BLaER1 (cell line): ENCODE measurements around the gene ST3GAL2.

Experiments
- H3K27ac ChIP-seq: shearing (Covaris generic); formaldehyde crosslinking; 2 replicates; pipeline ENCODE4 v1.8.1; 2022
- H3K27me3 ChIP-seq: shearing (Covaris generic); formaldehyde crosslinking; 2 replicates; pipeline ENCODE4 v1.8.1; 2022
- H3K36me3 ChIP-seq: shearing (Covaris generic); formaldehyde crosslinking; 2 replicates; pipeline ENCODE4 v1.8.1; 2022
- H3K4me1 ChIP-seq: shearing (Covaris generic); formaldehyde crosslinking; 2 replicates; pipeline ENCODE4 v1.8.1; 2022
- H3K4me2 ChIP-seq: shearing (Covaris generic); formaldehyde crosslinking; 2 replicates; pipeline ENCODE4 v1.8.1; 2022
- H3K4me3 ChIP-seq: shearing (Covaris generic); formaldehyde crosslinking; 2 replicates; pipeline ENCODE4 v1.8.1; 2022
- H3K9ac ChIP-seq: shearing (Covaris generic); formaldehyde crosslinking; 2 replicates; pipeline ENCODE4 v1.8.1; 2022
- H3K9me3 ChIP-seq: shearing (Covaris generic); formaldehyde crosslinking; 2 replicates; pipeline ENCODE4 v1.8.1; 2022
- H4K20me1 ChIP-seq: shearing (Covaris generic); formaldehyde crosslinking; 2 replicates; pipeline ENCODE4 v1.8.1; 2022
- Cebpa-rat ChIP-seq: shearing (Covaris generic); IDR thresholded peaks from 2 replicates; pipeline ENCODE4 v1.8.1; 2022

Gene ST3GAL2

DNA sequence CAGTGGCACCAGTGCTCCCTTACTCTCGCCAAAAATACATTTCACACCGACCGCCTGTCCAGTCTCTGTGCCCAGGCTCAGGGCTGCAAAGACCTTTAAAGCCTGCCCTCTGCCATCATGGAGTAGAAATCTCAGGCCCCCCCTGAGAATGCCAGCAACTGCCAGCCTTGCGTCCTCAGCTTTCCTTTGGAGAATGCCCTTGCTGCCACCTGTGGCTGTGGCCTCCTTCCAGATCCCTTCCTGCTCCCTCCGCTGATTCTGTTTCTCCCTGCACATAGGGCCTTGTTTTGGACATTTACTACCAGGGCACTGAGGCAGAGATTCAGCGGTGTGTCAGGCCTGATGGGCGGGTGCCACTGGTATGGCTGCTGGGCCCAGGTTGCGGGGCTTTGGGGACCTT, 28.7 kb upstream of the ST3GAL2 start:
- peaks cover 28% of the 10 kb centered on the region for H3K36me3 ChIP-seq
- no peak for TF ChIP-seq Cebpa-rat
- no peak overlapping the region for H3K9ac ChIP-seq
- no peak overlapping the region for H3K4me3 ChIP-seq
- no peaks in the 10 kb centered on the region for H3K9me3 ChIP-seq
- H3K27ac ChIP-seq, result no peak overlapping the region
- no peaks in the 10 kb centered on the region for H3K27me3 ChIP-seq
- peaks cover 4% of the 10 kb centered on the region for H4K20me1 ChIP-seq
- peaks cover 7% of the 10 kb centered on the region for H3K4me1 ChIP-seq
- no peak overlapping the region for H3K4me2 ChIP-seq

DNA sequence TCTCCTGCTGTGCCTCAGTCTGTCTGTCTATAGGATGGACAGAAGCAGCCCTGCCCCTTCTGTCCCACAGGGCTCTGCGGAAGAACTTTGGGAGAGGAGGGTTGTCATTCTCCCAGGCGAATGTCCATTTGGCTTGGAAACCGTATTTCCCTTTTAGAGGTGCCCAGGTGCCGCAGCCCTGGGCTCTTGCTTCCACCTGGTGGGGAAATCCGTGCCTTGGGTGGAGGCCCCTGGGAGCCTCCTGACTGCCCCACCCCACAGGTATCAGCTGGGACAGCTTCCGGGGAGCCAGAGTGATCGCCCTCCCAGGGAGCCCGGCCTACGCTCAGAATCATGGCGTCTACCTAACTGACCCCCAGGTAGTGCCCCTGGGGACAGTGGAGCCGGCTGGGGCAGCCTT, 28.2 kb upstream of the ST3GAL2 start:
- no peak for TF ChIP-seq Cebpa-rat
- H3K9ac ChIP-seq, result no peak overlapping the region
- no peaks in the 10 kb centered on the region for H3K27me3 ChIP-seq

DNA sequence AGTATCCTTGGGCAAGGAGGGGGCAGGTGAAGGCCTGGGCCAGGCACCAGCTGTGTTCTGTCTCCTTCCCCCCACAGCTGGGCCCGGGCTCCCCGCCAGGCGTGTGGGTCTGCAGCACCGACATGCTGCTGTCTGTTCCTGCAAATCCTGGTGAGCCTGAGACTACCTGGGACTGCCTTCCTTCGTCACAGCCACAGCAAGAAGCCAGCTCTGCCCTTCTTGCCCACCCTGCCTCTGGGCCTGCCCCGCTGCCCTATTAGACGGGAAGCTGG, 27.8 kb upstream of the ST3GAL2 start:
- no peak overlapping the region for H3K4me2 ChIP-seq
- H3K4me1 ChIP-seq, result 0 out of 2 replicates have a peak, but pooled peaks cover under 1% of the 10 kb centered on the region
- H3K36me3 ChIP-seq, result peaks cover 29% of the 10 kb centered on the region
- no peak overlapping the region for H3K4me3 ChIP-seq
- H4K20me1 ChIP-seq, result no peaks in the 10 kb centered on the region
- H3K9me3 ChIP-seq, result no peaks in the 10 kb centered on the region
- H3K27ac ChIP-seq, result no peak overlapping the region
- H3K27me3 ChIP-seq, result no peaks in the 10 kb centered on the region
- H3K9ac ChIP-seq, result no peak overlapping the region
- no peak for TF ChIP-seq Cebpa-rat

More for the DNA sequence above, 28.2 kb upstream of the ST3GAL2 start:
- Histone ChIP-seq H3K36me3 (peaks cover 28% of the 10 kb centered on the region), H4K20me1 (no peaks in the 10 kb centered on the region), H3K4me2 (no peak overlapping the region), H3K4me3 (no peak overlapping the region), H3K4me1 (peaks cover 2% of the 10 kb centered on the region), H3K9me3 (no peaks in the 10 kb centered on the region), H3K27ac (no peak overlapping the region)

DNA sequence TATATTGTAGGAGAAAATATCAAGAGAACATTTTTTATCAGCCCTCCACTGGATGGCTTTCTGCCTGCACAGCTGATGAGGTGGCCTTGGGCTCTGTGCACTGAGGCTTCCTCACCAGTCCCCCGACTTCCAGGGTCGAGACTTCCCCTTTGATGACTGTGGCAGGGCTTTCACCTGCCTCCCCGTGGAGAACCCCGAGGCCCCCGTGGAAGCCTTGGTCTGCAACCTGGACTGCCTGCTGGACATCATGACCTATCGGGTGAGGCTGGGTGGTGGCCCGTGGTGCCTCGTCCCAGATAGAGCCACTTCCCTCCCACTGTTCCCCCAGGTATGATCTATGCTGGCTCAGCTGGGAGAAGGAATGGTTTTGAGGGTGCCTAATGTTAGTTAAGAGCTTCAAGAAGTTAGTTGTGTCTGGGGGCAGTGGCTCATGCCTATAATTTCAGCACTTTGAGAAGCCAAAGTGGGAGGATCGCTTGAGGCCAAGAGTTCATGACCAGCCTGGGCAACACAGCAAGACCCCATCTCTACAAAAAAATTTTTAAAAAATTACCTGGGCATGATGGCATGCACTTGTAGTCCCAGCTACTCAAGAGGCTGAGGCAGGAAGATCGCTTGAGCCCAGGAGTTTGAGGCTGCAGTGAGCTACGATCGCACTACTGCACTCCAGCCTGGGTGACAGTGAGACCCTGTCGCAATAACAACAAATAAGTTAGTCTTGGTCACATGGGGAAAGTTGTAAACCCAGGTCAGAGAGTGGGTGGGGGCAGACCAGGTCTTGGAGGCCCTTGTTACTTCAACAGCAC, 27.3 kb upstream of the ST3GAL2 start:
- Histone ChIP-seq H3K4me3 (no peak overlapping the region), H3K36me3 (peaks cover 32% of the 10 kb centered on the region), H3K9ac (no peak overlapping the region), H3K27me3 (no peaks in the 10 kb centered on the region), H3K4me1 (0 out of 2 replicates have a peak, but pooled peaks cover 6% of the 10 kb centered on the region), H4K20me1 (no peaks in the 10 kb centered on the region), H3K4me2 (no peak overlapping the region), H3K27ac (no peak overlapping the region), H3K9me3 (no peaks in the 10 kb centered on the region)
- no peak for TF ChIP-seq Cebpa-rat

DNA sequence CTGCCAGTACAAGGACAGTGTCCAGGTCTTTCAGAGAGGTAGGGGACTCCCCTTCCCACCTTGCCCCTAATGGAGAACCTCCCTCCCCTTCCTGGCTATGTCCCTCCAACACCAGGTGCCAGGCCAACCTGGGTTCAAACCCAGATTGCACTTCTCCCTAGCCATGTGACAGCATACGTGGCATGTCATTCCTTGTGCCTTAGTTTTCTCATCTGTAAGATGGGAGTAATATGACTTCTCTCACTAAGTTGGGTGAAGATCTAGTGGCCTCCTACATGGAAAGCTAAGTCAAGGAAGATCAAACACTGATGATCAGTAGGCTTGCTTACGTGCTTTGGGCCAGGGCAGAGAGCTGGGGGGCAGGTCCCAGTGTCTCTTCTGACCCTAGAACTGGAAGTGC, 24.3 kb upstream of the ST3GAL2 start:
- Histone ChIP-seq H3K4me1 (0 out of 2 replicates have a peak, but pooled peaks cover 17% of the 10 kb centered on the region), H3K36me3 (peaks cover 32% of the 10 kb centered on the region), H4K20me1 (no peaks in the 10 kb centered on the region), H3K4me2 (no peak overlapping the region), H3K9me3 (no peaks in the 10 kb centered on the region), H3K4me3 (no peak overlapping the region), H3K27ac (no peak overlapping the region), H3K9ac (no peak overlapping the region), H3K27me3 (no peaks in the 10 kb centered on the region)
- no peak for TF ChIP-seq Cebpa-rat

DNA sequence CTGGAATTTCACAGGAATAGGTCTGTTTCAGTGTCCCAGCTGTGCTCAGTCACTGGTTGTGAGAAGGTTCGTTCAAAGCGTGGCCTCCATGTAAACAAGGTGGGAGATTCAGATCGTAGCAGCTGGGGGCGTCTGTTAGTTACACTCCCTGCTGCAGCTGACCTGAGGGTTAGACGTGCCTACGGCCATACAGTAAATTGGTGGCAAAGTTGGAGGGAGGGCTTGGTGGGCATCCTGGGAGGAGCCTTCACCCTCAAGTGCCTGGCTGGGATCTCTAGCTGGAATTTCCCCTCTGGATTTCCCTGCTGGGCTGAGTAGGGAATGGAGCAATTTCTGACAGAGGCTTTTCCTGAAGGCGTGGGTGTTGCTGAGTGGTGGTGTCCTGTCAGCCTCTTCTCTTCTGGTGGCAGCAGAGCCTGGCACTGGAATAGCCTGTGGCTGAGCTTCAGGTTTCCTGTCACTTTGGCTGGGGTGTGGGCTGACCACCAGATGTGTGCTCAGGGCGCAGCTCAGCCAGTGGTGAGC, 21.9 kb upstream of the ST3GAL2 start:
- no peak overlapping the region for H3K4me2 ChIP-seq
- no peak overlapping the region for H3K4me3 ChIP-seq
- TF ChIP-seq Cebpa-rat, result no peak

DNA sequence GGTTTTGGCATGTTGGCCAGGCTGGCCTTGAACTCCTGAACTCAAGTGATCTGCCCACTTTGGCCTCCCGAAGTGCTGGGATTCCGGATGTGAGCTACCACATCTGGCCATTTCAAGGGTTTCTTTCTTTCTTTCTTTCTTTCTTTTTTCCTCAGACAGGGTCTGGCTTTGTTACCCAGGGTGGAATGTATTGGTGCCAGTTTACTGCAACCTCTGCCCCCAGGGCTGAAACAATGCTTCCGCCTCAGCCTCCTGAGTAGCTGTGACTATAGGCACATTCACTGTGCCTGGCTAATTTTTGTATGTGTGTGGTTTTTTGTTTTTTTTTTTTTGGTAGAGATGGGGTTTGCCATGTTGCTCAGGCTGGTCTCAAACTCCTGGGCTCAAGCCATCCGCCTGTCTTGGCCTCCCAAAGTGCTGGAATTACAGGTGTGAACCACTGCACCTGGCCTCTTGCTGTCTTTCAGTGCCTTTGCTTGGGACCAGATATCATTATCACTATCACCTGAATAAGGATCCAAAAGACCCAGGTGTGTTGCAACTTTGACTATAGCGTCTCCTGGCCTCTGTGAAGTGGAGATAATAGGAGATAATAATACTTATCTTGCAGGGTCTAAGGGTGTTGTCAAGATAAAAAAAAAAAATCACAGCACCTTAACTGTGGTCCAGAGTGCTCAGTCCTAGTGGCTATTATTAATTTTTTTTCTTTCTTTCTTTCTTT, 18.7 kb upstream of the ST3GAL2 start:
- Histone ChIP-seq H3K36me3 (0 out of 2 replicates have a peak, but pooled peaks cover 4% of the 10 kb centered on the region), H3K27me3 (no peaks in the 10 kb centered on the region), H3K9ac (no peak overlapping the region), H3K27ac (no peak overlapping the region), H3K4me3 (no peak overlapping the region), H3K4me1 (peaks cover 32% of the 10 kb centered on the region), H3K4me2 (no peak overlapping the region), H3K9me3 (no peaks in the 10 kb centered on the region), H4K20me1 (no peaks in the 10 kb centered on the region)
- no peak for TF ChIP-seq Cebpa-rat

More for the DNA sequence above, 21.9 kb upstream of the ST3GAL2 start:
- no peaks in the 10 kb centered on the region for H4K20me1 ChIP-seq
- 0 out of 2 replicates have a peak, but pooled peaks cover 17% of the 10 kb centered on the region for H3K4me1 ChIP-seq
- H3K9ac ChIP-seq, result no peak overlapping the region
- H3K27ac ChIP-seq, result 0 out of 2 replicates have a peak overlapping the region, but pooled peaks have one; percentile 26
- H3K36me3 ChIP-seq, result peaks cover 26% of the 10 kb centered on the region
- H3K9me3 ChIP-seq, result no peaks in the 10 kb centered on the region
- no peaks in the 10 kb centered on the region for H3K27me3 ChIP-seq

DNA sequence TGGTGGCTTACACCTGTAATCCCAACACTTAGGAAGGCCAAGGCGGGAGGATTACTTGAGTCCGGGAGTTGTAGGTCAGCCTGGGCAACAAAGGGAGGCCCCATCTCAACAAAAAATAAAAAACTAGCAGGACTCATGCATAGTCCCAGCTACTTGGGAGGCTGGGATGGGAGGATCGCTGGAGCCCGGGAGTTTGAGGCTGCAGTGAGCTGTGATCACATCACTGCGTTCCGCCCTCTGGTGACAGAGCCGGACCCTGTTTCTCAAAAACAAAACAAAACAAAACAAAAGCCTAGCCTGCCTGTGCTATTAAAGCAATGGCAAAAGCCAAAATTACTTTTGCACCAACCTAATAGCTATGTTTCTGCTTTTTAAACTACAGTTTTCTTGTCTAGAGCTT, 17.0 kb upstream of the ST3GAL2 start:
- H3K4me3 ChIP-seq, result no peak overlapping the region
- no peaks in the 10 kb centered on the region for H3K27me3 ChIP-seq
- H4K20me1 ChIP-seq, result no peaks in the 10 kb centered on the region
- TF ChIP-seq Cebpa-rat, result no peak
- H3K4me1 ChIP-seq, result peaks cover 24% of the 10 kb centered on the region
- H3K4me2 ChIP-seq, result no peak overlapping the region
- no peaks in the 10 kb centered on the region for H3K9me3 ChIP-seq
- H3K9ac ChIP-seq, result no peak overlapping the region
- H3K36me3 ChIP-seq, result no peaks in the 10 kb centered on the region
- H3K27ac ChIP-seq, result no peak overlapping the region

DNA sequence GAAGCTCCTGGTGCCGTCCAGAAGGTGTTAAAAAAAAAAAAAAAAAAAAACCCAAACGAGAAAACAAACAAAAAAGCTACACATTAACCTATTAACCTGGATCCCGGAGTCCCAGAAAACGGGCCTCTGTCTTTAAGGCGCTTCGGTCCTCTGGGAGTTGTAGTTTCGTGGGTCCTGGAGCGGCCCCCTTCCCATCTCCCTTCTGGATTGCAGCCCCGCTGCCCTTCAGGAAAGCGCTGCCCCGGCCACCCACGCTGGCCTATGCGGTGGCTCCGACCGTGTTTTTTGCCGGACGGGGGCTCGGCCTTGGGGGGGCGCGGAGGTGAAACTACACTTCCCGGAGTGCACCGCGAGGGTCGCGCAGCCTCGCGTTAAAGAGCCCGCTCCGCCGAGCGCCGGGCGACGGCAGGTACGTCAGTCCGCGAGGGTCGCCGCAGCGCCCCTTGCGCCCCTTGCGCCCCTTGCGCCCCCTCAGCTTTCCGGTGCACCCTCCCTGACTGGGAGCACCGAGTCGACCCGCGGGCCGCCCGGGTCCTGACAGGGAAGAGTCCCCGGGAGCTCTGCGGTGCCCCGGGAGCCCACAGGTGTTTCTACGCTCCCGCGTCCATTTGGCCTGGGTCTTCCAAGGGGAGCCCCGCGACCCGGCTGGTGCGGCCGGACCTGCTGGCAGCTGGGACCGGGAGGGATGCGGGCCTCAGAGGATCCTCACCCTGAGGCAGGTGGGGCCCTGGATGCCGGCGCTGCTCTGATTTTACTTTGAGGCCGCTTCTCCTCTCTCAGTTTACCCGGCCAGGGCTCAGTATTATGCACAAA, 15.5 kb upstream of the ST3GAL2 start, which contains the start of gene FCSK:
TSS of gene FCSK (plus strand) at position 374 of the 813 bp plus-strand sequence. CDS start 8,596 bp downstream, outside the sequence.
- H4K20me1 ChIP-seq, result no peaks in the 10 kb centered on the region
- TF ChIP-seq Cebpa-rat, result no peak
- peak within 1 kb of the TSS; percentile 98 for H3K4me2 ChIP-seq
- no peaks in the 10 kb centered on the region for H3K27me3 ChIP-seq
- peaks cover 21% of the 10 kb centered on the region for H3K4me1 ChIP-seq
- peak within 1 kb of the TSS; percentile 88 for H3K4me3 ChIP-seq
- H3K27ac ChIP-seq, result peak within 1 kb of the TSS; percentile 98
- no peaks in the 10 kb centered on the region for H3K36me3 ChIP-seq
- no peaks in the 10 kb centered on the region for H3K9me3 ChIP-seq
- peak within 1 kb of the TSS; percentile 95 for H3K9ac ChIP-seq
